IMR-90 (cell line): ENCODE data around the gene PPP1R37. TPM values are rescaled to one million over a fixed set of nuclear protein-coding genes. Genes with fewer than 3 reads are reported as not detected.

ENCODE experiments used
- ATAC-seq: fragments of 200-7000 bp; cut with Tn5 transposase; 2 replicates; pipeline ENCODE4 v1.9.1; 2020; ENCODE audit warnings: low read depth, mild to moderate bottlenecking, moderate library complexity
- BruUV-seq: library from RNA; stranded (reverse); fragments of 400-500 nt; replicated peaks from 2 replicates; lab custom pipeline; 2021; lab: Mats Ljungman, UMichigan
- CTCF ChIA-PET: fragments of 300-600 bp; formaldehyde crosslinking; extraction: SDS; loops from one replicate; lab custom pipeline; 2021; ENCODE audit warnings: antibody characterized with exemption; lab: Yijun Ruan, JAX
- POLR2A ChIA-PET: fragments of 300-600 bp; sonication (Branson Sonifier 250); formaldehyde crosslinking; loops from one replicate; lab custom pipeline; 2022; ENCODE audit warnings: antibody characterized with exemption; ENCODE audit not compliant: unreplicated experiment; lab: Charles Lee
- DNase-seq: peaks from one replicate; pipeline ENCODE4 v3.0.0; 2013
- H2AFZ ChIP-seq: replicated peaks from 2 replicates; pipeline ENCODE3; 2013; ENCODE audit warnings: low read length, mild to moderate bottlenecking; ENCODE audit not compliant: poor library complexity
- H2AK5ac ChIP-seq: 2 replicates; pipeline ENCODE4 v1.6.1; 2013; ENCODE audit warnings: low read depth, low read length, inconsistent platforms
- H2AK9ac ChIP-seq: replicated peaks from 2 replicates; pipeline ENCODE3; 2013; ENCODE audit warnings: mild to moderate bottlenecking, low read depth, low read length, moderate library complexity; ENCODE audit not compliant: poor library complexity
- H2BK120ac ChIP-seq: 2 replicates; pipeline ENCODE4 v1.6.1; 2013; ENCODE audit warnings: low read depth, low read length, inconsistent platforms
- H2BK15ac ChIP-seq: 3 replicates; pipeline ENCODE4 v1.6.1; 2013; ENCODE audit warnings: low read depth, low read length, inconsistent platforms
- H2BK20ac ChIP-seq: 2 replicates; pipeline ENCODE4 v1.6.1; 2013; ENCODE audit warnings: low read depth, mild to moderate bottlenecking, inconsistent platforms, low read length, moderate library complexity
- H2BK5ac ChIP-seq: 2 replicates; pipeline ENCODE4 v1.6.1; 2013; ENCODE audit warnings: mild to moderate bottlenecking, low read depth, low read length, inconsistent platforms; ENCODE audit not compliant: poor library complexity, severe bottlenecking
- H3K14ac ChIP-seq: replicated peaks from 2 replicates; pipeline ENCODE4 v1.6.1; 2013; ENCODE audit warnings: low read depth, low read length, inconsistent platforms
- H3K18ac ChIP-seq: 2 replicates; pipeline ENCODE4 v1.6.1; 2013; ENCODE audit warnings: low read depth, low read length, control low read depth
- H3K23ac ChIP-seq: 2 replicates; pipeline ENCODE4 v1.6.1; 2013; ENCODE audit warnings: low read depth, low read length, inconsistent platforms
- H3K27ac ChIP-seq: 2 replicates; pipeline ENCODE4 v1.5.1; 2013; ENCODE audit warnings: mild to moderate bottlenecking, control low read depth, low read length; ENCODE audit not compliant: insufficient read depth
- H3K27me3 ChIP-seq: 2 replicates; pipeline ENCODE4 v1.6.1; 2013; ENCODE audit warnings: low read length; ENCODE audit not compliant: control insufficient read depth, insufficient read depth
- H3K36me3 ChIP-seq: 2 replicates; pipeline ENCODE4 v1.6.1; 2013; ENCODE audit warnings: low read length, mixed read lengths; ENCODE audit not compliant: control insufficient read depth, insufficient read depth
- H3K4ac ChIP-seq: 2 replicates; pipeline ENCODE4 v1.6.1; 2013; ENCODE audit warnings: low read depth, low read length, inconsistent platforms
- H3K4me1 ChIP-seq: 2 replicates; pipeline ENCODE4 v1.6.1; 2013; ENCODE audit warnings: low read length, mixed read lengths; ENCODE audit not compliant: control insufficient read depth, insufficient read depth
- H3K4me2 ChIP-seq: 2 replicates; pipeline ENCODE4 v1.6.1; 2013; ENCODE audit warnings: low read depth, mild to moderate bottlenecking, control low read depth, low read length, moderate library complexity
- H3K4me3 ChIP-seq: 2 replicates; pipeline ENCODE4 v1.5.1; 2013; ENCODE audit warnings: low read depth, mild to moderate bottlenecking, control low read depth, low read length, moderate library complexity; ENCODE audit not compliant: insufficient read depth
- H3K56ac ChIP-seq: 2 replicates; pipeline ENCODE4 v1.6.1; 2013; ENCODE audit warnings: low read length, inconsistent platforms; ENCODE audit not compliant: insufficient read depth; ENCODE audit errors: extremely low read depth
- H3K79me1 ChIP-seq, 2 experiments: 2 replicates each; pipeline ENCODE4 v1.6.1; 2013; ENCODE audit warnings: low read length in 2 of 2, inconsistent platforms in 1 of 2, low read depth in 1 of 2
- H3K9ac ChIP-seq: 2 replicates; pipeline ENCODE4 v1.6.1; 2013; ENCODE audit warnings: low read depth, low read length, control low read depth
- H3K9me1 ChIP-seq: 2 replicates; pipeline ENCODE4 v1.6.1; 2013; ENCODE audit warnings: low read length, inconsistent platforms; ENCODE audit not compliant: insufficient read depth
- H3K9me3 ChIP-seq: 2 replicates; pipeline ENCODE4 v1.6.1; 2013; ENCODE audit warnings: low read length; ENCODE audit not compliant: control insufficient read depth, insufficient read depth
- H4K20me1 ChIP-seq: 2 replicates; pipeline ENCODE4 v1.6.1; 2013; ENCODE audit warnings: low read length, inconsistent platforms; ENCODE audit not compliant: insufficient read depth
- H4K5ac ChIP-seq: 2 replicates; pipeline ENCODE4 v1.6.1; 2013; ENCODE audit warnings: mild to moderate bottlenecking, low read depth, low read length, control low read depth
- H4K8ac ChIP-seq, 2 experiments: 2 replicates each; pipeline ENCODE4 v1.6.1; 2013; ENCODE audit warnings: low read depth in 2 of 2, low read length in 2 of 2, control low read depth in 1 of 2, inconsistent platforms in 1 of 2
- H4K91ac ChIP-seq: 2 replicates; pipeline ENCODE4 v1.6.1; 2013; ENCODE audit warnings: low read depth, low read length, inconsistent platforms; ENCODE audit not compliant: insufficient read depth
- BHLHE40 ChIP-seq: fragments of 150-350 bp; IDR thresholded peaks from 2 replicates; pipeline ENCODE4 v1.6.1; 2016; ENCODE audit warnings: mild to moderate bottlenecking, low read depth, low read length
- CEBPB ChIP-seq: IDR thresholded peaks from 2 replicates; pipeline ENCODE4 v1.6.1; 2012; ENCODE audit warnings: low read depth, low read length, improper control_type of control experiment
- CHD1 ChIP-seq: IDR thresholded peaks from 2 replicates; pipeline ENCODE4 v1.6.1; 2012; ENCODE audit warnings: low read depth, low read length, improper control_type of control experiment
- FOS ChIP-seq: fragments of 150-350 bp; IDR thresholded peaks from 2 replicates; pipeline ENCODE4 v1.6.1; 2016; ENCODE audit warnings: low read depth, low read length
- MAFK ChIP-seq: IDR thresholded peaks from 2 replicates; pipeline ENCODE4 v1.6.1; 2012; ENCODE audit warnings: low read depth, low read length, improper control_type of control experiment
- MAZ ChIP-seq: IDR thresholded peaks from 2 replicates; pipeline ENCODE4 v1.6.1; 2012; ENCODE audit warnings: low read depth, mild to moderate bottlenecking, low read length, improper control_type of control experiment, moderate library complexity, borderline replicate concordance
- MXI1 ChIP-seq: IDR thresholded peaks from 2 replicates; pipeline ENCODE4 v1.6.1; 2012; ENCODE audit warnings: low read depth, mild to moderate bottlenecking, low read length, moderate library complexity, borderline replicate concordance
- NFE2L2 ChIP-seq: fragments of 150-350 bp; IDR thresholded peaks from 2 replicates; pipeline ENCODE4 v1.6.1; 2016; ENCODE audit warnings: low read depth, mild to moderate bottlenecking, low read length
- POLR2A ChIP-seq: IDR thresholded peaks from 2 replicates; pipeline ENCODE4 v1.6.1; 2012; ENCODE audit warnings: mild to moderate bottlenecking, low read depth, low read length
- RAD21 ChIP-seq: IDR thresholded peaks from 2 replicates; pipeline ENCODE4 v1.6.1; 2012; ENCODE audit warnings: low read length, improper control_type of control experiment
- RCOR1 ChIP-seq: IDR thresholded peaks from 2 replicates; pipeline ENCODE4 v1.6.1; 2012; ENCODE audit warnings: mild to moderate bottlenecking, low read length, improper control_type of control experiment; ENCODE audit not compliant: insufficient replicate concordance
- RFX5 ChIP-seq: IDR thresholded peaks from 2 replicates; pipeline ENCODE4 v1.8.0; 2012; ENCODE audit warnings: low read depth, mild to moderate bottlenecking, low read length, moderate library complexity
- SMC3 ChIP-seq: fragments of 150-350 bp; IDR thresholded peaks from 2 replicates; pipeline ENCODE4 v1.6.1; 2016; ENCODE audit warnings: low read depth, mild to moderate bottlenecking, antibody characterized with exemption, low read length, moderate library complexity
- WGBS, 2 experiments: methylation state at CpG; one replicate each; pipeline versions ENCODE4 v1.1.5 to v1.1.7; 2013; ENCODE audit warnings: missing lambda C conversion rate in 2 of 2; ENCODE audit not compliant: insufficient read length in 1 of 2; ENCODE audit errors: extremely low coverage in 2 of 2; 5-methylcytosine and 5-hydroxymethylcytosine counted together
- dilution Hi-C: fragments of 300-500 bp; cut with HindIII; formaldehyde crosslinking; loops from one replicate; pipeline ENCODE4 v1.14.3; 2018; ENCODE audit warnings: low sequenced_read_pairs; ENCODE audit not compliant: unreplicated experiment
- in situ Hi-C: fragments of 300-500 bp; cut with MboI; formaldehyde crosslinking; loops from 3 replicates; pipeline ENCODE4 v1.14.3; 2019; ENCODE audit warnings: low sequenced_read_pairs, inconsistent platforms, mixed read lengths
- intact Hi-C: fragments of 100-400 bp; cut with micrococcal nuclease; formaldehyde crosslinking; loops from 2 replicates; pipeline ENCODE4 v1.10.0; 2022
- polyA plus RNA-seq, 3 experiments: library from polyadenylated mRNA; depleted of rRNA; stranded (reverse); fragments of >200 nt; gene quantifications; 2 replicates each; pipeline ENCODE4 v1.2.3, GENCODE V29; 2012; ENCODE audit warnings: low replicate concordance in 1 of 3
- total RNA-seq: library from RNA; depleted of rRNA; stranded (reverse); fragments of >200 nt; gene quantifications from 2 replicates; pipeline ENCODE4 v1.2.3, GENCODE V29; 2012
- TF ChIP-seq, protein P1 (sequence below): conservative IDR thresholded peaks from 2 replicates; pipeline ENCODE4 v1.5.1; 2012; ENCODE audit warnings: mild to moderate bottlenecking, low read depth, low read length, improper control_type of control experiment
- TF ChIP-seq, protein P2 (sequence below): fragments of 150-350 bp; IDR thresholded peaks from 2 replicates; pipeline ENCODE4 v1.6.1; 2016; ENCODE audit warnings: low read depth, mild to moderate bottlenecking, low read length, moderate library complexity, borderline replicate concordance
- TF ChIP-seq, protein P3 (sequence below): fragments of 150-350 bp; IDR thresholded peaks from 2 replicates; pipeline ENCODE4 v1.6.1; 2017; ENCODE audit warnings: mild to moderate bottlenecking, antibody characterized with exemption, low read length, low read depth

PPP1R37 gene
- total and polyA plus RNA-seq, 2 of the 4 experiments (the other 2 are of a cell fraction), result 13.1 to 18.5 TPM

DNA sequence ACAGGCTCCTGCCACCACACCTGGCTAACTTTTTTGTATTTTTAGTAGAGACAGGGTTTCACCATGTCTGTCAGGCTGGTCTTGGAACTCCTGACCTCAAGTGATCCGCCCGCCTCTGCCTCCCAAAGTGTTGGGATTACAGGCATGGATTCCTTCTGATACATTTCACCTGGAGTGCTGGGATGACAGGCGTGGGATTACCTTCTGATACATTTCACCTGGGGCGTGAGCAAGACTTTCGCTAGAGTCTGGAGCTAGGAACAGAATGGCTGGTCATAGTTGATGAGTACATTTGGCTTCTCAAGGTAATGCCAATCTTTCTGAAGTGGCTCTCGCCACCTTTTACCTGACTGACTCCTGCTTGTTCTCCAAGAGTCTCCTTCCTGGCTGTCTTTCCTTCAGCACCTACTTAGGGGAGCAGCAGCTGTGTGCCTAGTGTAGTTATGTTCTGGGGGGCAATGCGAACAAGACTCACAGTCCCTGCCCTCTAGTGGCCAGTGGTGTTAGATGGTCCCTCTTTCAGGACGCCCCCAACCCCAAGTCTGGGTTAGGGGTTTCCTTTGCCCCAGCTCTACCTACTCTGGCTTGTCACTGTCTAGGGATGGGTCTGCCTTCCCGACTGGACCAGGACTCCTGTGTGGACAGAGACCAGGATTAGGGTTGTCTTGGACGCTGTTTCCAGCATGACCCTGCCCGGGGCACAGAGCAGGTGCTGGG lies 19.3 kb downstream of the PPP1R37 start:
- Histone ChIP-seq H2BK20ac (no peak overlapping the region), H2BK5ac (no peak overlapping the region), H3K27me3 (no peaks in the 10 kb centered on the region), H3K4me3 (no peak overlapping the region), H2BK120ac (no peak overlapping the region), H3K27ac (no peak overlapping the region), H3K4ac (no peak overlapping the region), H4K91ac (no peak overlapping the region), H2BK15ac (no peak overlapping the region), H4K8ac (no peak overlapping the region), H3K23ac (no peak overlapping the region), H3K18ac (no peak overlapping the region), H4K5ac (no peak overlapping the region), H2AFZ (no peak overlapping the region), H3K14ac (no peak overlapping the region), H3K36me3 (peaks cover 6% of the 10 kb centered on the region), H3K4me2 (no peak overlapping the region), H2AK5ac (no peak overlapping the region), H3K9me3 (no peaks in the 10 kb centered on the region), H3K79me1 (peaks cover 49 to 96% of the 10 kb centered on the region in 2 experiments), H2AK9ac (no peak overlapping the region), H3K4me1 (peaks cover 5% of the 10 kb centered on the region; the same call in 1 of the 2 replicates), H3K9me1 (peaks cover 39% of the 10 kb centered on the region), H3K9ac (no peak overlapping the region), H3K56ac (no peak overlapping the region), H4K20me1 (peaks cover 95% of the 10 kb centered on the region)
- WGBS, 2 experiments, result no CpG with 5 or more reads among the region's 11 CpGs
- POLR2A ChIA-PET, result interaction anchor here (0.5 kb wide), 1 partner anchor 27 kb away, joined by 4 read pairs; no protein-coding TSS in a partner anchor
- no peak for TF ChIP-seq RFX5
- TF ChIP-seq, protein P1, sequence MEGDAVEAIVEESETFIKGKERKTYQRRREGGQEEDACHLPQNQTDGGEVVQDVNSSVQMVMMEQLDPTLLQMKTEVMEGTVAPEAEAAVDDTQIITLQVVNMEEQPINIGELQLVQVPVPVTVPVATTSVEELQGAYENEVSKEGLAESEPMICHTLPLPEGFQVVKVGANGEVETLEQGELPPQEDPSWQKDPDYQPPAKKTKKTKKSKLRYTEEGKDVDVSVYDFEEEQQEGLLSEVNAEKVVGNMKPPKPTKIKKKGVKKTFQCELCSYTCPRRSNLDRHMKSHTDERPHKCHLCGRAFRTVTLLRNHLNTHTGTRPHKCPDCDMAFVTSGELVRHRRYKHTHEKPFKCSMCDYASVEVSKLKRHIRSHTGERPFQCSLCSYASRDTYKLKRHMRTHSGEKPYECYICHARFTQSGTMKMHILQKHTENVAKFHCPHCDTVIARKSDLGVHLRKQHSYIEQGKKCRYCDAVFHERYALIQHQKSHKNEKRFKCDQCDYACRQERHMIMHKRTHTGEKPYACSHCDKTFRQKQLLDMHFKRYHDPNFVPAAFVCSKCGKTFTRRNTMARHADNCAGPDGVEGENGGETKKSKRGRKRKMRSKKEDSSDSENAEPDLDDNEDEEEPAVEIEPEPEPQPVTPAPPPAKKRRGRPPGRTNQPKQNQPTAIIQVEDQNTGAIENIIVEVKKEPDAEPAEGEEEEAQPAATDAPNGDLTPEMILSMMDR, result no peak
- no peak for TF ChIP-seq POLR2A
- TF ChIP-seq RCOR1, result no peak
- TF ChIP-seq CHD1, result no peak
- no peak for TF ChIP-seq SMC3
- TF ChIP-seq CEBPB, result no peak
- TF ChIP-seq NFE2L2, result no peak
- TF ChIP-seq, protein P2, sequence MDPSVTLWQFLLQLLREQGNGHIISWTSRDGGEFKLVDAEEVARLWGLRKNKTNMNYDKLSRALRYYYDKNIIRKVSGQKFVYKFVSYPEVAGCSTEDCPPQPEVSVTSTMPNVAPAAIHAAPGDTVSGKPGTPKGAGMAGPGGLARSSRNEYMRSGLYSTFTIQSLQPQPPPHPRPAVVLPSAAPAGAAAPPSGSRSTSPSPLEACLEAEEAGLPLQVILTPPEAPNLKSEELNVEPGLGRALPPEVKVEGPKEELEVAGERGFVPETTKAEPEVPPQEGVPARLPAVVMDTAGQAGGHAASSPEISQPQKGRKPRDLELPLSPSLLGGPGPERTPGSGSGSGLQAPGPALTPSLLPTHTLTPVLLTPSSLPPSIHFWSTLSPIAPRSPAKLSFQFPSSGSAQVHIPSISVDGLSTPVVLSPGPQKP, result no peak
- TF ChIP-seq, protein P3, sequence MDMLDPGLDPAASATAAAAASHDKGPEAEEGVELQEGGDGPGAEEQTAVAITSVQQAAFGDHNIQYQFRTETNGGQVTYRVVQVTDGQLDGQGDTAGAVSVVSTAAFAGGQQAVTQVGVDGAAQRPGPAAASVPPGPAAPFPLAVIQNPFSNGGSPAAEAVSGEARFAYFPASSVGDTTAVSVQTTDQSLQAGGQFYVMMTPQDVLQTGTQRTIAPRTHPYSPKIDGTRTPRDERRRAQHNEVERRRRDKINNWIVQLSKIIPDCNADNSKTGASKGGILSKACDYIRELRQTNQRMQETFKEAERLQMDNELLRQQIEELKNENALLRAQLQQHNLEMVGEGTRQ, result no peak
- no peak for TF ChIP-seq MXI1
- no peak for TF ChIP-seq MAFK
- no peak for TF ChIP-seq RAD21
- TF ChIP-seq MAZ, result no peak
- TF ChIP-seq FOS, result no peak
- TF ChIP-seq BHLHE40, result no peak
- CTCF ChIA-PET, result no interaction called here
- in situ Hi-C loops (no loop called here), intact Hi-C loops (no loop called here), dilution Hi-C loops (no loop called here)
- no TSS peak for BruUV-seq
- DNase-seq, result no peak
- no peak for ATAC-seq
